GM12872 (cell line): ENCODE data around the gene PLXNA1.

Experiments
- CTCF ChIP-seq: IDR thresholded peaks from 3 replicates; pipeline ENCODE4 v1.5.1; 2011; ENCODE audit warnings: low read depth, mild to moderate bottlenecking, low read length, moderate library complexity; ENCODE audit not compliant: insufficient read depth

PLXNA1 gene

DNA sequence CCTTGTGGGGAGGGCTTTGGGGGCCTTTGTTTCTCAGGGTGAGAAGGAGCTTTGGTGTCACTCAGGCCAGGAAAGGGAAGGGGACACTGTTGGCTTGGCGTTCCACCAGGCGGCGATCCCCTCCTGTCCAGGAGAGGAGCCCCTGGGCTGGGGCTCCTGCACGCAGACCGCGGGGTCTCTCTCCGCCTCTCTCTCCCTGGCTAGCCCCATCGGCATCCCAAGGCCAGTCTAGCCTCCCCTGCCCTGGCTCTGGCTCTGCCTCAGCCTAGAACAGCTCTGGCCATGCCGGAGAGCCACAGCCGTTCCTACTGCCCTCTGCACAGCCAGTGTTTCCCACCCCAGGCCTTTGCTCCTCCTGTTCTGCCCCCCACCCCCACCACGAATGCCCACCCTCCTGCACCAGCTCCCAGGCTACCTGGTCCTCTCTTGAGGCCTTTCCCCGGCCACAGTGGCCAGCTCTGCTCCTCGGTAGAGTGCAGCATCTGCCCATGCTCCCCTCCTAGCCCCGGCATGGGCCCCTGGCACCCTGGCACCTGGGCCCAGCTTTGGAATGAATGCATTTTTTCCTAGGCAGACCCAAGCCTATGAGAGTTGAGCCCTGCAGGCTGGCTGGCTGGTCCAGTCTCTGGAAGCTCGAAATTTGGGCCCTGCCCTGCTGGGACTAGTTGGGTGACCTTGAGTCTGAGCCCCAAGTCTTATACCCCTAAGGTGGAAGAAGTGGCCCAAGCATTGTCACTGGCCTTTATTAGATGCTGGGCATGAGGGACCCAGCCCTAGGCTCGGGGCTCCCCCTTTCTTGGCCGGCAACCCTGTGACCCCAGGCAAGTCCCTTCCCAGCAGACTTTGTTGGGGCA is 2.4 kb downstream of the PLXNA1 start:
- no peak for TF ChIP-seq CTCF

DNA sequence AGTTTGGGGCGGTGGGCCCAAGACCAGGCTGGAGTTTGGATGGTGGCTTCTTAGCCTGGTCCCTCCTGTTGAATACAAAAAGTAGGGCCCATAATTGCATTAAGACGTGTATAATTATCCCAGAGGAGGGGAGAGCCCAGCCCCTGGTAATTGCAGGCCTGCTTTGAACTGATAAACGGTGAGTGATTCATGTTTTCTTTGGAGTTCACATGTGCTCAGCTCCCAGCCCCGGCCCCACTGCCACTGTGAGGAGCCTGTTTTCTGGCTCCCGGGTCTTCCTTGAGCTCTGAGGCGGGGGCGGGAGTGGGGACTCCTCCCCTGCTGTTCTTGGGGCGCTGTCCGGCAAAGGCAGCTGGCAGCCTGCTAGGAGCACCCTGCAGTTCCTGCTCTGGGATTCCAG is 3.1 kb downstream of the PLXNA1 start:
- TF ChIP-seq CTCF = no peak

DNA sequence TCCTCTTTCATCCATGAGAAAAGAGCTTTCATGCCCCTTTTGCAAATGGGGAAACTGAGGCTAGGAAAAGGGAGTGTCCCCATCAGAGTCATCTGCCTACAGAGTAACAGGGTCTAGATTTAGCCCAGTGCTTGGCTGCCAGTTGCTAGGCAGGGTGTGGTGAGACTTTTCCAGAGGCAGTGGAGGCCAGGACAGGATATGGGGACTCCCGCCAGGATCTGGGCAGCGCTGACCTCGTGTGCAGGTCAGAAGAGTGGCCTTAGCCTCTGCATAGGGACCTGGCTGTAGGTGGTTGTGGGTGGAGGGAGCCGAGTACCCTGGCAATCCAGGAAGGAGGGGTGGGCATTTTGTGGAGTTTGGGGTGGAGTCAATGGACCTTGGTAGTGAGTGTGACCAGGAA is 4.2 kb downstream of the PLXNA1 start:
- no peak for TF ChIP-seq CTCF

DNA sequence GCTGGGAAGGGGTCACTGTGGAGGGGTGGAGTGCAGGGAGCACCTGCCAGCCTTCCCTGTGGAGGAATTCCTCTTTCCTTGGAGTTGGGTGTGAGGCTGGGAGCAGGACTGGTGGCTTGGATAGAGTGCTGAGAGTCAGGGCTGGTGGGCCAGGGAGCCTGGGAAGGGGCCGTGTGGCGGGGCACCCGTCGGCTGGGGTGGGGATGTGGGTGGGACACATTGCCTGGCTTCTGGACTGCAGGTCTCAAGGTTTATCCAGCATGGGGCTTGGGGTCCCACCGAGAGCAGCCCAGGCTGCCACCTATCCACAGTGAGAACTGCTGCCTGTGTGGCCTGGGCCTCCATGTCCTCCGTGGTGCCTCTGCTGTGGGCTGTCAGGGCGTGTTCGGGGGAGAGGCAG is 4.7 kb downstream of the PLXNA1 start:
- TF ChIP-seq CTCF = no peak

- no peak for TF ChIP-seq CTCF
Observed at GRCh38 chr3:126988451-126989021, 5.6 kb downstream of the PLXNA1 start.

- no peak for TF ChIP-seq CTCF
Observed at GRCh38 chr3:126989316-126990023, 6.6 kb downstream of the PLXNA1 start.

DNA sequence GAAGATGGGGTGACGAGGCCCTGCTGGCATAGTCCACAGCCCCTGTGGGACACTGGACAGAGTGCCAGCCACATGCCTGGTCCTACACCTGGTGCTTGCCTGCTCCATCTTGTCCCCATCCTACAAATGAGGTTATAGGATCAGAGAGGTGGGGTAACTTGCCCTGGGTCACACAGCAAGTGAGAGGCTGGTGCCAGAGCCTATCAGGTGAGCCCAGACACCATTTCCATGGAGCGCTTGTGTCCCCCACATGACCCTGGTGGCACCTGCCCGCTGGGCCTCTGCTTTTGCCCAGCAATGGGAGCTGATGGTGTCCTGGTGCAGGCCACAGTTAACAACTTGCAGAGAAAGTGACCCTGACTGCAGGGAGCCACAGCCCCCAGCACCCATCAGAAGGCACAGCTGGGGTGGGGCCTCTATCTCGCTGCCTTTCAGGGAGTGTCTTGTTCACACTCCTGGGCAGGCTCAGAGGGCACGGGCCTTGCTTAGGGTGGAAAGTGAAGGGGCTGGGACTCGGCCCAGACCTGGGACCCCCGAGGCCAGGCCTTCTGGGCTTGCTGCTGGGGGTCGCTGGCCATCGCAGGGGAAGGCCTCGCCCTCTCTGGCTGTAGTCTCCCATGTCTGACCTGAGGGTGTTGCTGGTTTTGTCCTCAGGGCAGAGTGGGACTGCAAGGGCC is 7.2 kb downstream of the PLXNA1 start:
- no peak for TF ChIP-seq CTCF
